Ascending aorta (tissue), 2 donors: ENCODE measurements around the gene CBLB. TPM values are rescaled to one million over a fixed set of nuclear protein-coding genes. Genes with fewer than 3 reads are reported as not detected.

Source experiments
- DNase-seq, 2 donors: peaks; one replicate each; pipeline ENCODE4 v3.0.0-alpha.2; 2019; ENCODE audit warnings: low spot score in 2 of 2
- H3K27ac ChIP-seq, 2 donors: fragments of 200-600 bp; sonication (generic); one replicate each; pipeline ENCODE4 v1.5.1; 2016 to 2017; ENCODE audit warnings: mild to moderate bottlenecking in 1 of 2
- H3K27me3 ChIP-seq: fragments of 200-600 bp; sonication (generic); one replicate; pipeline ENCODE4 v1.5.1; 2017
- H3K36me3 ChIP-seq, 2 donors: fragments of 200-600 bp; sonication (generic); one replicate each; pipeline ENCODE4 v1.5.1; 2016
- H3K4me1 ChIP-seq, 2 donors: fragments of 200-600 bp; sonication (generic); one replicate each; pipeline ENCODE4 v1.5.1; 2016 to 2017; ENCODE audit warnings: mild to moderate bottlenecking in 1 of 2
- H3K4me3 ChIP-seq, 2 donors: fragments of 200-600 bp; sonication (generic); one replicate each; pipeline ENCODE4 v1.5.1; 2016 to 2017; ENCODE audit warnings: mild to moderate bottlenecking in 1 of 2
- H3K9me3 ChIP-seq, 2 donors: fragments of 200-600 bp; sonication (generic); one replicate each; pipeline ENCODE4 v1.5.1; 2016
- intact Hi-C: fragments of 100-400 bp; cut with DNase I; formaldehyde crosslinking; loops from one replicate; pipeline ENCODE4 v1.15.1; 2023
- total RNA-seq: library from RNA; depleted of rRNA; stranded (reverse); fragments of >200 nt; gene quantifications from one replicate; pipeline ENCODE4 v1.1.0, GENCODE V29; 2016
- TF ChIP-seq, protein P1 (sequence below), 3 experiments: fragments of 200-600 bp in 2 of 3; fragments of 450-650 bp in 1 of 3; sonication (generic) in 2 of 3; IDR thresholded peaks; one replicate each; pipeline ENCODE4 v1.5.1; 2016 to 2019; ENCODE audit warnings: antibody characterized with exemption in 3 of 3, mild to moderate bottlenecking in 1 of 3, moderate library complexity in 1 of 3

Gene CBLB
- total RNA-seq, 1 donor from 2014 or later, result 30.0 TPM

DNA sequence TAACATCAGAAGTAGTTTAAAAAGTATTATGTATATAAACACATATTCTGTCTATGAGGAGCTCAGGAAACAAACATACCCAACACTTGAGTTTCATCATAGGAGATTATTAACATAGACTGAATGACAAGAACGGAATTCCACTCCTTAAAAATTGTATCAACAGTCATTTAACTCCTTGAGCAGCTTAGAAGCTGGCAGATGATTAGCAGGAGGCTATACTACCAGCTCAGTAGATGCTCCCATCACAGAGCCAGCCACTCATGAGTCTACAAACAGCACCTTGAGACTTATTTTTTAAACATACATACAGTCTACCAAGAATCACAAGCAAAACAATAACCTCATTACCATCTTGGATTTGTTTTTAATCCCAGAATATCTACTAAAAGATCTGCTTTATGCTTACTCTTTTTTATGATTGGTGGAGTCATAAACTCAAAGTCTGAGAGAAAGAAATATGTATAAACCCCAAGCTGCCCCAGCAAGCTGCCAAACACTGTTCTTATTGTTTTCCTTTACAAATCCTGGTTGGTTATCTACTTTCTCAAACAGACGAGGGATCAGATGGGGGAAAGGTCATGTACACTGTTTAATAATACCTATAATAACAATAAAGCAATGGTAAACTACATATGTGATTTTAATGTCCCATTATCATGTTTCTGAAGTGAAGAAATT, 59.5 kb downstream of the CBLB start:
- TF ChIP-seq, protein P1, sequence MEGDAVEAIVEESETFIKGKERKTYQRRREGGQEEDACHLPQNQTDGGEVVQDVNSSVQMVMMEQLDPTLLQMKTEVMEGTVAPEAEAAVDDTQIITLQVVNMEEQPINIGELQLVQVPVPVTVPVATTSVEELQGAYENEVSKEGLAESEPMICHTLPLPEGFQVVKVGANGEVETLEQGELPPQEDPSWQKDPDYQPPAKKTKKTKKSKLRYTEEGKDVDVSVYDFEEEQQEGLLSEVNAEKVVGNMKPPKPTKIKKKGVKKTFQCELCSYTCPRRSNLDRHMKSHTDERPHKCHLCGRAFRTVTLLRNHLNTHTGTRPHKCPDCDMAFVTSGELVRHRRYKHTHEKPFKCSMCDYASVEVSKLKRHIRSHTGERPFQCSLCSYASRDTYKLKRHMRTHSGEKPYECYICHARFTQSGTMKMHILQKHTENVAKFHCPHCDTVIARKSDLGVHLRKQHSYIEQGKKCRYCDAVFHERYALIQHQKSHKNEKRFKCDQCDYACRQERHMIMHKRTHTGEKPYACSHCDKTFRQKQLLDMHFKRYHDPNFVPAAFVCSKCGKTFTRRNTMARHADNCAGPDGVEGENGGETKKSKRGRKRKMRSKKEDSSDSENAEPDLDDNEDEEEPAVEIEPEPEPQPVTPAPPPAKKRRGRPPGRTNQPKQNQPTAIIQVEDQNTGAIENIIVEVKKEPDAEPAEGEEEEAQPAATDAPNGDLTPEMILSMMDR (IDR thresholded peaks at IDR 0.05), result no peak
- no peaks in the 10 kb centered on the region for H3K36me3 ChIP-seq
- H3K4me3 ChIP-seq, result no peak overlapping the region
- intact Hi-C loops, result no loop called here
- H3K4me1 ChIP-seq, result peaks cover 0 to 6% of the 10 kb centered on the region in 2 donors
- DNase-seq, result no peak
- H3K27me3 ChIP-seq, result no peaks in the 10 kb centered on the region
- H3K27ac ChIP-seq, result no peak overlapping the region
- no peaks in the 10 kb centered on the region for H3K9me3 ChIP-seq

GRCh38 chr3:105807701-105808100, 61.1 kb downstream of the CBLB start:
- intact Hi-C loops, result no loop called here
- Histone ChIP-seq H3K27ac (no peak overlapping the region), H3K4me3 (no peak overlapping the region)

GRCh38 chr3:105807146-105807545, 61.7 kb downstream of the CBLB start:
- Histone ChIP-seq H3K4me1 (peaks cover 0 to 6% of the 10 kb centered on the region in 2 donors), H3K4me3 (no peak overlapping the region), H3K9me3 (no peaks in the 10 kb centered on the region), H3K27ac (no peak overlapping the region), H3K27me3 (no peaks in the 10 kb centered on the region), H3K36me3 (no peaks in the 10 kb centered on the region)
- TF ChIP-seq, protein P1 (IDR thresholded peaks at IDR 0.05), result no peak
- intact Hi-C loops, result no loop called here
- DNase-seq, result no peak

More at GRCh38 chr3:105807701-105808100, 61.1 kb downstream of the CBLB start:
- Histone ChIP-seq H3K27me3 (no peaks in the 10 kb centered on the region), H3K36me3 (no peaks in the 10 kb centered on the region), H3K4me1 (peaks cover 0 to 6% of the 10 kb centered on the region in 2 donors), H3K9me3 (no peaks in the 10 kb centered on the region)
- TF ChIP-seq, protein P1 (IDR thresholded peaks at IDR 0.05), result no peak
- no peak for DNase-seq

GRCh38 chr3:105806359-105806758, 62.5 kb downstream of the CBLB start:
- Histone ChIP-seq H3K27me3 (no peaks in the 10 kb centered on the region), H3K27ac (no peak overlapping the region), H3K9me3 (no peaks in the 10 kb centered on the region), H3K4me1 (peaks cover 0 to 6% of the 10 kb centered on the region in 2 donors), H3K36me3 (no peaks in the 10 kb centered on the region), H3K4me3 (no peak overlapping the region)
- TF ChIP-seq, protein P1 (IDR thresholded peaks at IDR 0.05), result no peak
- intact Hi-C loops, result no loop called here
- DNase-seq, result no peak

- Histone ChIP-seq H3K27ac (no peak overlapping the region), H3K4me1 (peaks cover 0 to 6% of the 10 kb centered on the region in 2 donors), H3K4me3 (no peak overlapping the region), H3K36me3 (no peaks in the 10 kb centered on the region), H3K27me3 (no peaks in the 10 kb centered on the region), H3K9me3 (no peaks in the 10 kb centered on the region)
- intact Hi-C loops, result loop anchor here (2.0 kb wide), 1 partner anchor 51 kb away; no protein-coding TSS in a partner anchor
- no peak for DNase-seq
- TF ChIP-seq, protein P1 (IDR thresholded peaks at IDR 0.05), result no peak
These were observed 63.4 kb downstream of the CBLB start for GRCh38 chr3:105805404-105805803.
